NCI-H187 (cell line): Measurements from ENCODE around the gene DNAH9.

Experiments
- DNase-seq, 2 experiments: peaks; one replicate each; lab custom pipeline; 2025; lab: John Stamatoyannopoulos, UW

DNAH9 gene

GRCh38 chr17:11671126-11671525 lies 72.9 kb downstream of the DNAH9 start:
- DNase-seq: no peak

DNA sequence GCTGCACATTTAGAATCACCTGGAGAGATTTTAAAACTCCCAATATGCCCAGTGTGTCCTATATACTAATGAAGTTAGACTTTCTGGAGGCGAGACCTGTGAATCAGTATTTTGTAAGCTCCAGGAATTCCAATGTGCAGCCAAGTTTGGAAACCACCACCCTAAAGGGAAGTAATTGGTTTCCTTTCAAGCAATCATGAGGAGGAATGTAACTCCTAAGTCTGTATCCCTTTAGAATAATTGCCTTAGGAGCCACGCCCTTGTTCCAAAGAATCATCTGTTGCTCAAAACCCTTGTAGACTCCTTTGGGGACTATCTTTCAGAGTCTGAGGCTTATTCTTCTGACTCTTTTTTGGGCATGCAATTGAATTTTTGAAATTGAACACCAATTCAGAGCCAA lies 84.4 kb downstream of the DNAH9 start:
- no peak for DNase-seq

DNA sequence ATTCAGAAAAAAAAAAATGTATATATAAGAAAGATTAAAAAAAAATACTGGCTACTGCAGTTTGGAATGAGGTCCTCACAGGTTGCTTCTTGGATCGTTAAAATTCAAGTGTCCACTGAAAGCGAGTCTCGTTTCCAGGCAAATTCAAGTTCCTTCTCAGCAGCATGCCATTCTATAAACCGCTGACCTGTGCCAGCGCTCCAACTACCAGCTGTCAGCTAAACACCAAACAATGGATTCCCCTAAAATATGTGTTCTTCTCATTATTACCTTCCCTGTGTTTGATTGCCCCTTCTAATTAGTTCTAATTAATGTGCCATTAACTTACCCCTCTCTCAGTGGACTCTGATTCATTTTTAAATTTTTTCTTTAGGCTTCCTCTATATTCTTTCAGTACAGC lies 92.4 kb downstream of the DNAH9 start:
- DNase-seq: no peak

DNA sequence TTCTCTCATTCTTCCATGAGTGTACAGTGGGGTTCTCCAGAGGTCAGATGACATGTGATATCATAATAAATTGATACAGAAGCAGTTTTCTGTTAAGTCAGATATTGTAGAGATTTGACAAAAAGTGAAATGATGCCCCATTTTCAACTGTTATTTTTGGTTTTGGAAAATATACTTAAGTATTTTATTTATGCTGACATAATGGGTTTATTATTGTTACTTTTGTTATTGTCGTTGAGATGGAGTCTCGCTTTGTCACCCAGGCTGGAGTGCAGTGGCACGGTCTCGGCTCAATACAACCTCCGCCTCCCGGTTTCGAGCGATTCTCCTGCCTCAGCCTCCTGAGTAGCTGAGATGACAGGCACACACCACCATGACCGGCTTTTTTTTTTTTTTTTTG lies 94.4 kb downstream of the DNAH9 start:
- DNase-seq: no peak

GRCh38 chr17:11693284-11693683 lies 95.0 kb downstream of the DNAH9 start:
- no peak for DNase-seq

GRCh38 chr17:11700668-11701067 lies 102.4 kb downstream of the DNAH9 start:
- DNase-seq: no peak

DNA sequence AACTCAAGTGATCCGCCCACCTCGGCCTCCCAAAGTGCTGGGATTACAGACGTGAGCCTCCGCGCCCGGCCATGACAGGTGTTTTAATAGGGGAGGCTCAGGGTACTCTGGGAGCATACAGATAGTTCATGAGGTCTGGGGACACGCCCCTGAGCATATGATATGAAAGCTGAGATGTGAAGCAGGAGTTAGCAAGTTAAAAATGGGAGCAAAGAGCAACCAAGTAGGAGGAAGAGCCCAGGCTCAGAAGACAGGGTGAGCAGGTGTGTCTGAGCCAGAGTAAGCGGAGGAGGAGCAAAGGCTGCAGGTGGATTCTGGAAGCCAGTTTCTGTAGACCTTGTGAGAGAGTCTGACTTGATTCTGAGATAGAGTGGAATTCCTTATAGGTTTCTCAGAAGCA lies 103.6 kb downstream of the DNAH9 start:
- DNase-seq: no peak

DNA sequence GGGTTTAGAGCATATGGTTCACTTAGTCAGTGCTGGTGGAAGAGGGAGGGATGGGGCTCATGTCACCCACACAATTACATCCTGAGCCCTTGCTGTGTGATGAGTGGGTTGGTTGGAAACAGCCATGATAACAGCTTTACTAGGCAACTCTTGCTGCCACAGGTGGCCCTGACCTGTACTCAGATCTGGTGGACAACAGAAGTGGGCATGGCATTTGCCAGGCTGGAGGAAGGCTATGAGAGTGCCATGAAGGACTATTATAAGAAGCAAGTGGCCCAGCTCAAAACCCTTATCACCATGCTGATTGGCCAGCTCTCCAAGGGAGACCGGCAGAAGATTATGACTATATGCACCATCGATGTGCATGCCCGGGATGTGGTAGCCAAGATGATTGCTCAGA lies 105.8 kb downstream of the DNAH9 start:
- DNase-seq: no peak

DNA sequence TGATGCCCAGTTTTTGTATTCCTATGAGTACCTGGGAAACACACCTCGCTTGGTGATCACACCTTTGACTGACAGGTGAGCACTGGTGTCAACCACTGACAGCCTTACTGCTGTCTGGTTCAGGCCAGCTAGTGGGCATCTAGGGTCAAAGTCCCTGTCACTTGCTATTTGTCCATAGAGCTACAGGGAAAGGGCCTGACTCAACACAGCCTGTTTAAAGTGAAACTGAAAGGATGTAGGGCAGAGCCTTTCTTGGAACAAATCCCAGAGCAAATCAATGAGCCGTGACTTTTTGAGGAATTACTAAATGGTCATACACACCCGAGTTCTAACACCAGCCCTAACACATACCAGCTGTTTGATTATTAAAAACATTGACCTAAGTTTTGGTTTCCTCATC lies 106.8 kb downstream of the DNAH9 start:
- no peak for DNase-seq

DNA sequence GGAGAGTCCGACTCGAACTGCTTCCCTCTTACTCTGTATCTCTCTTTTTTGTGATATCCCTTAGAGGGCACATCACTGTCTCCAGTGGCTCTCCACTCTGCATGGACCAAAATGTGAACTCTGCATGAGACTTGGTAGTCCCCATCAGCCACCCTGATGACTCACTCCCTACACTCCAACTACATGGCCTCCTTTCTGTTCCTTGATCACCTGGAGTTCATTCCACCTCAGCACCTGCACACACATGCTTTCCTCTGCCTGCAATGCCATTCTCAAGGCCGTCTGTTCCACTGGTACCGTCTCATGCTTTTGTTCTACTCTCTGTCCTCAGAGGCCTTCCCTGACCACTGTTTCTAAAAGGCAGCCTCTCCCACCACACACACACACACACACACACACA lies 109.3 kb downstream of the DNAH9 start:
- no peak for DNase-seq

- DNase-seq: no peak
Measured at GRCh38 chr17:11712456-11712855, 114.2 kb downstream of the DNAH9 start.

DNA sequence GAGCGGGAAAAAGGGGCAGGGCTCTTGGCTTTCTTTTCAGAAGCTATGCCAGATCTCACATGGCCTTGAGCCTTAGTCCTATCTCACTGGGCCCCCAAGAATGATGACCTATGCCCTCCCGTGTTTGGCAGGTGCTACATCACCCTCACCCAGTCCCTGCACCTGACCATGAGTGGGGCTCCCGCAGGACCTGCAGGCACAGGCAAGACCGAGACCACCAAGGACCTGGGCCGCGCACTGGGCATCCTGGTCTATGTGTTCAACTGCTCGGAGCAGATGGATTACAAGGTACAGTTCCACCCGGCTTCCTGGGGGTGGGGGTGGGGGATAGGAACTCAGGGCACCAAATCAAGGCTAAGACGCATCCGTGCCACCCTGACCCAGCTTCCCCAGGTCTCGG lies 120.9 kb downstream of the DNAH9 start:
- DNase-seq: no peak

- DNase-seq: no peak
Measured at GRCh38 chr17:11719856-11720255, 121.6 kb downstream of the DNAH9 start.

GRCh38 chr17:11720816-11721215 lies 122.5 kb downstream of the DNAH9 start:
- no peak for DNase-seq

DNA sequence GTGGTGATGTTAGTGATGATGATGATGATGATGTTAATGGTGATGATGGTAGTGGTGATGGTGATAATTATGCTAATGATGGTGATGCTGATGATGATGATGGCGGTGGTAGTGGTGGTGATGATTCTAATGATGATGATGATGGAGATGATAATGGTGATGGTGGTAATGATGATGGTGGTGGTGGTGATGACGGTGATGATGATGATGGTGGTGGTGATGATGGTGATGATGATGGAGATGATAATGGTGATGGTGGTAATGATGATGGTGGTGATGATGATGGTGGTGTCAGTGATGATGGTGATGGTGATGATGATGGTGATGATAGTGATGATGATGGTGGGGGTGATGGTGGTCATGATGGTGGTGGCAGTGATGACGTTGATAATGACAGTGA lies 132.5 kb downstream of the DNAH9 start:
- no peak for DNase-seq

GRCh38 chr17:11736613-11737312 lies 138.5 kb downstream of the DNAH9 start:
- no peak for DNase-seq

DNA sequence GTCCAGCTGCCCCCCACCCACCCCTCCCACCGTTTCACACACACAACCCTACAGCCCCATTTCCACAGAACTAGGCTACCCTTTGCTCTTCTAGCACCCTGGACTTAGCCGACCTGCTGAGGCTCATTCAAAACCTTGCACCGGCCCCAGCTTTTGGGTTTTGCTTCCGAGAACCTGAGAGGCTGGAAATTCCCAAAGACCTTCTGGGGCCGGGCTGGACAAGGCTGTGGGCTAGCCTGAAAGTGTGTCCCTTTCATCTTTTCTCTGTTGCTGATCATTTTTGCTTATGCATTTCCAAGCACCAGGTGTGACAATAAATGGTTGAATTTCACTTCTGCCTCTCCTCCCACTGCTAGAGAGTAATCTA lies 139.0 kb downstream of the DNAH9 start:
- no peak for DNase-seq

DNA sequence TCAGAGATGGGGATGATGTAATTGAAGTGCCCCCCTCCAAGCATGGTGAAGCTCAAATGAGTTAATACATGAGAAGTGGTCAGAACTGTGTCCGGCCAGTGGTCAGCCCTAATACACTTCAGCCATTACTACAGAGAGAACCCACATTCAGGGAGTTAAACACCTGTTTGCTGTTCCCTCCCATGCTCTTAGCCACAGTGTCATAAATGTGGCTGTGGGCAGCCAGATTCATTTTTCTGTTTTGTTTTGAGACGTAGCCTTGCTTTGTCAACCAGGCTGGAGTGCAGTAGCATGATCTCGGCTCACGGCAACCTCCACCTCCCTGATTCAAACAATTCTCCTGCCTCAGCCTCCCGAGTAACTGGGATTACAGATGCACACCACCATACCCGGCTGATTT lies 139.9 kb downstream of the DNAH9 start:
- DNase-seq: no peak

- no peak for DNase-seq
Measured at GRCh38 chr17:11739351-11739750, 141.1 kb downstream of the DNAH9 start.

DNA sequence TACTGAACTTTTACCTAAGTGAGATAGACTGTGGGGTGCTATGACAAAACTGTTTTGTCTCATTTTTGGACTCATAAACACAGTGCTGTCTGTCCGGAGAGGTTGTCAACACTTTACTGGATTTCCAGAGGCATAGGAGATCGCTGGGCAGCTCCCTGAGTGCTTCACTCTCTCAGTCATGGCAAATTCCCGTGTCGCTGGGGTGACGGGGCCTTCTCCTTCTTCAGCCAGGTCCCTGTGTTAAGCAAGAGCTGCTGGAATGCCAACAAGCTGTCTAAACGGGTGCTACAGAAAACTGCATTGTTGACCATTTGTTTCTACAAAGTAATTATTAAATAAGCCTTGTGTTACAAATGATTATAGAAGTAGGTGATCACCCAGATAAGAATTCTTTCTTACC lies 141.6 kb downstream of the DNAH9 start:
- no peak for DNase-seq

- DNase-seq: no peak
Measured at GRCh38 chr17:11742886-11743285, 144.6 kb downstream of the DNAH9 start.

DNA sequence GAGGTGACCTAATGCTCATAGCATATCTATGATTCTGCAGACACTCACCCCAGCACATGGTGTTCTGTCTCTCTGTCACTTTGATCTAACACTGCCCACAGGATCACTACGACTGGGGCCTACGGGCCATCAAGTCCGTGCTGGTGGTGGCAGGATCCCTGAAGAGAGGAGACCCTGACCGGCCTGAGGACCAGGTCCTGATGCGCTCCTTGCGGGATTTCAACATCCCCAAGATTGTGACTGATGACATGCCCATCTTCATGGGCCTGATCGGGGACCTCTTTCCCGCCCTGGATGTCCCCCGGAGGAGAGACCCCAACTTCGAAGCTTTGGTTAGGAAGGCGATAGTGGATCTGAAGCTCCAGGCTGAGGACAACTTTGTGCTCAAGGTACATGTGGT lies 146.4 kb downstream of the DNAH9 start:
- DNase-seq: no peak

DNA sequence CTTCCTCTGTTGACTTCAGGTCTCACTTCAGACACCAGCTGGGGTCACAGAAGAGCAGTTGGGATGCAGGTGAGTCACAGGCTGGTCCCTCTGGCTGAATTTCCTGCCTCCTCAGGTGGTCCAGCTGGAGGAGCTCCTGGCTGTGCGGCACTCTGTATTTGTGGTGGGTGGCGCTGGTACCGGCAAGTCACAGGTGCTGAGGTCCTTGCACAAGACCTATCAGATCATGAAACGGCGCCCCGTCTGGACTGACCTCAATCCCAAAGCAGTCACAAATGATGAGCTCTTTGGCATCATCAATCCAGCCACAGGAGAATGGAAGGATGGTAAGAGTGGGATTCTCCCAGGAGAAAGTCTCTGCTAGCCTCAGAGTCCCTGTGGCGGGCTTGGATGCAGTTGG lies 149.2 kb downstream of the DNAH9 start:
- DNase-seq: no peak

GRCh38 chr17:11757815-11758214 lies 159.5 kb downstream of the DNAH9 start:
- DNase-seq: no peak

DNA sequence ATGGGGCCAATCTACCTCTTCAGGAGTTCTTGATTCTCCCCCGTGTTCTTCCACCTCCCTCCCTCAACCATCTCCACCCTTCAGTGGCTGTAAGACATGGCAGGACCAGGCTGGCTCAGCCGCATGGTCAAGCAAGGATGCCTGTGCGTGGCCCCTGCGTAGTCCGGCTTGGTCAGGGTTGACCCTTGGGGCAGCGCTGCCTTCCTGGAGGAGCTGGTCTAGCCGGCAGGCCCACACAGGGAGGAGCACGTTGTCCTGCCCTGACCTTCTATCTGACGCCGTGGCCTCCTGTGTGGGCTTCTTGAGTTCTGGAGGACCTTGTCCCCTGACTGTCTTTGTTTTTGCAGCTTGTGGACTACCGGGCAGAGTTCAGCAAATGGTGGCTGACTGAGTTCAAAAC lies 169.8 kb downstream of the DNAH9 start:
- no peak for DNase-seq
